ENCODE measurements around the gene LCLAT1.

DNA sequence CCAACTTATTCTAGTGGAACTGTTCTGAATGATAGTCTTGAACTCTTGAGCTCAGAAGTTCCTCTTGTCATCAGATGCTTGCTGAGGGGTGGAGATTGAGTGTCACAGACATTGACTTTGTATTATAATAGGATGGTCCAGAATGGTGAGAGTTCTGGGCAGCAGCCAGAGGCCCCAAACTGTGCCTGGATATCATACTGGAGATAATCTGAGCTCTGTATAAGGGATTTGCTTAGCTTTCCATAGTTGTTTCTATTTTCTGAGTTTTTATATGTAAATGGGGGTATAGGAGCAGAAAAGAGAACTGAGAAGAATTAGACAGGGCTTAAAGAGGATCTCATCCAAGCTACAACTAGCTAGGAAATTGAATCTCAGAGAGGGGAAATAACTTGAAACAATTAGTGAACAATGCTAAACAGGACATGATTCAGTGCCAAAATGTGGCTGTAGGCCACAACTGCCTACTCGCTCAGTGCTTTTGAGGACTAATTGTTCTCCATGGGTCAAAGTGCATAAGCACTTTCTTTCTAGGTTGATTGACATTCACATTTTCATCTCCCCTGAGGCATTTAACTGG is 10.1 kb upstream of the LCLAT1 start:
- TF ChIP-seq POLR2A (IDR thresholded peaks at IDR 0.05; ENCODE audit: low read depth, low read length) = no peak
- no peak for TF ChIP-seq MAZ (IDR thresholded peaks at IDR 0.05; ENCODE audit: borderline replicate concordance, low read depth, low read length)
- TF ChIP-seq, protein P1, sequence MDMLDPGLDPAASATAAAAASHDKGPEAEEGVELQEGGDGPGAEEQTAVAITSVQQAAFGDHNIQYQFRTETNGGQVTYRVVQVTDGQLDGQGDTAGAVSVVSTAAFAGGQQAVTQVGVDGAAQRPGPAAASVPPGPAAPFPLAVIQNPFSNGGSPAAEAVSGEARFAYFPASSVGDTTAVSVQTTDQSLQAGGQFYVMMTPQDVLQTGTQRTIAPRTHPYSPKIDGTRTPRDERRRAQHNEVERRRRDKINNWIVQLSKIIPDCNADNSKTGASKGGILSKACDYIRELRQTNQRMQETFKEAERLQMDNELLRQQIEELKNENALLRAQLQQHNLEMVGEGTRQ (IDR thresholded peaks at IDR 0.05; ENCODE audit: low read depth, low read length) = no peak
- TF ChIP-seq, protein P2, sequence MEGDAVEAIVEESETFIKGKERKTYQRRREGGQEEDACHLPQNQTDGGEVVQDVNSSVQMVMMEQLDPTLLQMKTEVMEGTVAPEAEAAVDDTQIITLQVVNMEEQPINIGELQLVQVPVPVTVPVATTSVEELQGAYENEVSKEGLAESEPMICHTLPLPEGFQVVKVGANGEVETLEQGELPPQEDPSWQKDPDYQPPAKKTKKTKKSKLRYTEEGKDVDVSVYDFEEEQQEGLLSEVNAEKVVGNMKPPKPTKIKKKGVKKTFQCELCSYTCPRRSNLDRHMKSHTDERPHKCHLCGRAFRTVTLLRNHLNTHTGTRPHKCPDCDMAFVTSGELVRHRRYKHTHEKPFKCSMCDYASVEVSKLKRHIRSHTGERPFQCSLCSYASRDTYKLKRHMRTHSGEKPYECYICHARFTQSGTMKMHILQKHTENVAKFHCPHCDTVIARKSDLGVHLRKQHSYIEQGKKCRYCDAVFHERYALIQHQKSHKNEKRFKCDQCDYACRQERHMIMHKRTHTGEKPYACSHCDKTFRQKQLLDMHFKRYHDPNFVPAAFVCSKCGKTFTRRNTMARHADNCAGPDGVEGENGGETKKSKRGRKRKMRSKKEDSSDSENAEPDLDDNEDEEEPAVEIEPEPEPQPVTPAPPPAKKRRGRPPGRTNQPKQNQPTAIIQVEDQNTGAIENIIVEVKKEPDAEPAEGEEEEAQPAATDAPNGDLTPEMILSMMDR (conservative IDR thresholded peaks at IDR 0.05; ENCODE audit: low read depth, low read length) = no peak
- TF ChIP-seq CHD1 (IDR thresholded peaks at IDR 0.05; ENCODE audit: low read depth, low read length) = no peak
- no peak for TF ChIP-seq RCOR1 (IDR thresholded peaks at IDR 0.05; ENCODE audit: insufficient replicate concordance, low read length)
- no peak for TF ChIP-seq RAD21 (IDR thresholded peaks at IDR 0.05; ENCODE audit: low read length)
